Gastroesophageal sphincter (tissue), 3 donors: ENCODE data around the gene MUC5B.

Source experiments
- CTCF ChIP-seq, 4 experiments: fragments of 200-600 bp in 2 of 4; fragments of 450-650 bp in 2 of 4; sonication (generic) in 1 of 4; IDR thresholded peaks; one replicate each; pipeline ENCODE4 v1.5.1; 2017 to 2019; ENCODE audit warnings: antibody characterized with exemption in 4 of 4, mild to moderate bottlenecking in 2 of 4, moderate library complexity in 2 of 4
- EP300 ChIP-seq: sonication (generic); formaldehyde crosslinking; IDR thresholded peaks from one replicate; pipeline ENCODE4 v1.6.1; 2017; ENCODE audit warnings: antibody characterized with exemption, mild to moderate bottlenecking
- POLR2A ChIP-seq, 2 donors: fragments of 450-650 bp; IDR thresholded peaks; one replicate each; pipeline ENCODE4 v1.6.1; 2017; ENCODE audit warnings: antibody characterized with exemption in 2 of 2, mild to moderate bottlenecking in 2 of 2, moderate library complexity in 1 of 2
- POLR2AphosphoS5 ChIP-seq: sonication (generic); formaldehyde crosslinking; IDR thresholded peaks from one replicate; pipeline ENCODE4 v1.6.1; 2017; ENCODE audit warnings: antibody characterized with exemption

GRCh38 chr11:1192741-1193325, 30.0 kb upstream of the MUC5B start:
- TF ChIP-seq CTCF (IDR thresholded peaks at IDR 0.05) (no peak), POLR2AphosphoS5 (no peak), EP300 (no peak), POLR2A (IDR thresholded peaks at IDR 0.05) (no peak)
